GM19372 (cell line): ENCODE measurements around the gene FGF22.
"Not testable (repeated sequence)": the region's sequence is repeated elsewhere in the genome, so short reads cannot be mapped to it uniquely, and the experiment has no call there.

Source experiments
- ATAC-seq: cut with Tn5 transposase; IDR thresholded peaks from one replicate; pipeline ENCODE4 v1.9.1; 2021; ENCODE audit warnings: mild to moderate bottlenecking, low read depth, moderate library complexity; ENCODE audit not compliant: unreplicated experiment

Gene FGF22

DNA sequence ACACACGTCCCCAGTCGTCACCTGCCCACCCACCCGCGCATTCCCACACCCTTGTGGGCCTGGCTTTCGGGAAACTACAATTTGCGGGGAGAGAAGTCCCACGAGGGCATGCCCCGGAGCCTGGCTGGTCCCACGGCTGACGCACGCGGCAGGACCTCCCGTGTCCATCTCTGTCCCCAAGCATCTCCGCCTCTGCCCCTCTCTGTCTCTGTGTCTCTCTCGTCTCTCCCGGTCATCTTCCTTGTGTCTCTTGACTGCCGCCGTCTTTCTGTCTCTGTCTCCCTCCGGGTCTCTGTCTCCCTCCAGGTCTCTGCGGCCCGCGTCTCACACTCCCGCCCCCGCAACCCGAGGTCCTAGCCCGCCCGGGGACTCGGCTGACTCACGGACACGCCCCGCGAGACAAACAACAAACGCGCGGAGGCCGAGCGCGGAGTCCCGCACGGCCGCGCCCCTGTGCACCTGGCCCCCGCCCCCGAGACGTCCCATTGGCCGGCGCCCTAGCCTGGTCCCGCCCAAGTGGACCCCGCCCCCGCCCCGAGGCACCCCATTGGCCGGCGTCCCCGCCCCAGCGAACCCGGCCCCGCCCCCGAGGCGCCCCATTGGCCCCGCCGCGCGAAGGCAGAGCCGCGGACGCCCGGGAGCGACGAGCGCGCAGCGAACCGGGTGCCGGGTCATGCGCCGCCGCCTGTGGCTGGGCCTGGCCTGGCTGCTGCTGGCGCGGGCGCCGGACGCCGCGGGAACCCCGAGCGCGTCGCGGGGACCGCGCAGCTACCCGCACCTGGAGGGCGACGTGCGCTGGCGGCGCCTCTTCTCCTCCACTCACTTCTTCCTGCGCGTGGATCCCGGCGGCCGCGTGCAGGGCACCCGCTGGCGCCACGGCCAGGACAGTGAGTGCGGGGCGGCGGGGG is at the start of gene FGF22:
Gene FGF22, plus strand, starts transcription at position 627 of the 908 bp plus-strand sequence. Its CDS starts 47 bp downstream, at position 674.
- no peak for ATAC-seq

DNA sequence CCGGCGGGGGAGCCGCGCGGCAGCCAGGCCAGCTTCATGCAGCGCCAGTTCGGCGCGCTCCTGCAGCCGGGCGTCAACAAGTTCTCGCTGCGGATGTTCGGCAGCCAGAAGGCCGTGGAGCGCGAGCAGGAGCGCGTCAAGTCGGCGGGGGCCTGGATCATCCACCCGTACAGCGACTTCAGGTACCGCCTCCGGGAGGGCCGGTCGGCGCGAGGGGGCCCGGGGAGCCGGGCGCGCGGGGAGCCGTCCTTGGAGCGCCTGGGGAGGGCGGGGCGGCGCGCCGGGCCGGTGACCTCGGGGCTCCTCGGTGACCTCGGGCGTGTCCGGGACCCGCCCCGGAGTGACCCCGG is 49.3 kb upstream of the FGF22 start:
- no peak for ATAC-seq

DNA sequence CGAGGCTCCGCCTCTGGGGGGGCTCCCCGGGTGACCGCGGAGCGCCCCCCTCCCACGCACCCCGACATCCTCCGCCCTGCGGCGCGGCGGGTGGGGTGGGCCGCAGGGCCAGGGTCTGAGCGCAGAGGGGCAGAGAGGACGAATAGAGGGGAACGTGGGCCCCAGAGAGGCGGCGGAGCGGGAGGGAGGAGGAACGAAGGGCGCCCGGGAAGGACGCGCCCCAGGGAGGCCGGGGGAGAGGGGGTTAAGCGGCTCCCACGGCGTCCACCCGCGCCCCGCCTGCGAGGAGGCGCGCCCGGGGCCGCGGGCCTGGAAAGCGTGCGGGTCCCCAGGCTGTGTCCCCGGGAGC is 49.0 kb upstream of the FGF22 start:
- ATAC-seq = no peak

DNA sequence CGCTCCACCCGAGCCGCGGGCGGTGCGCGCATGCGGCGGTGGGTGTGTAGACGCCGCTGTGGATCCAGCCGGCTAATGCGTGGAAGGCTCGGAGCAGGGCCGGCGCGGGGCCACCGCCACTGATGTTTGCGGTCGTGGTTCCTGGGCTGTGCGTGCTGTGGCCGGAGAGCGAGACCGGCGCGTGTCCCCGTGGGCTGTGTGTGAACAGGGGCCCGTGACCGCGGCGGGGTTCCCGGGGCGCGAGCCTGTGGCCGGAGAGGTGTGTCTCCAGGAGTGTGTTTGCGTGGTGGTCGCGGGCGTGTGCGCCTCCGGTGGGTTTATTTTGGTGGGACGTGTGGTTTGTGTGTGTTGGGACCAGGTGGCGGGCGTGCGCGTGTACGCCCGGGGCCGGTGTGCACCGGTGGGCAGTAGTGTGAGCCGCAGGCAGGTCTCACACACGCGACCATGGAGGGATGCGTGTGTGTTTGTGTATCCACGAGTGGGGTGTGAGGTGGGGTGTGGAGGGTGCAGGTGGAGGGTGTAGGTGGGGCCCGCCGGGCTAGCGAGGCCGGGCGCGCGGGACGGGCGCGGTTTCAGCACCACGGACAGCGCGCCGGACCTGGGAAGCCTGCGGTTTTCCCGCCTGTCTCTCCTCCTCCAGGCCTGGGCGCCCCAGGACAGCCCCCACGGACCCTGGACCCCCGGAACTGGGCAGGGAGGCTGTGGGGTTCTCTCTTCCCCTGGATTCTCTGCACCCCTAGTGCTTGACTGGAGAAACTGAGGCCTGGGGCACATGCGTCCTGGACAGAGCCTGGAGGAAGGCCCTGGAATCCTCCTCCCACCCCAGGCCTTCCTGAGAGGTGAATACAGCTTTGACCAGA is 48.4 kb upstream of the FGF22 start:
- no peak for ATAC-seq

DNA sequence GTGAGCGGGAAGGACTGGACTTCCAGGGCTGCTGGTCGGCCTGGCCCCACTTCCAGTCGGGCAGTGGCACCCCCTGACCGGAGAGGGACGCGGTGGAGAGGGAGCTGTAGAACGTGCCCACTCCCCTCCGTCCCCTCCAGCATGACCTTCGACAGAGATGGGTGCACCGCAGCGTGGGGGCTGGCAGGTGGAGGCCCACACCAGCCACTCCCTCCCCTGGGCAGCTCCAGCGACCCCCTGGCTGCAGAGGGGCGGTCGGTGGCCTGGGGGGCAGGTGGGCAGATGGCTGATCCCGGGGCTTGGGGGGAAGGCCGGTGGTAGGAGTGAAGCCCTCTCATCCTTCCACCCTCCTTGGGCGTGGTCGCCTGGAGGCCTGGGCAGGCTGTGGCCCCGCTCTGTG is 47.6 kb upstream of the FGF22 start:
- ATAC-seq = no peak

DNA sequence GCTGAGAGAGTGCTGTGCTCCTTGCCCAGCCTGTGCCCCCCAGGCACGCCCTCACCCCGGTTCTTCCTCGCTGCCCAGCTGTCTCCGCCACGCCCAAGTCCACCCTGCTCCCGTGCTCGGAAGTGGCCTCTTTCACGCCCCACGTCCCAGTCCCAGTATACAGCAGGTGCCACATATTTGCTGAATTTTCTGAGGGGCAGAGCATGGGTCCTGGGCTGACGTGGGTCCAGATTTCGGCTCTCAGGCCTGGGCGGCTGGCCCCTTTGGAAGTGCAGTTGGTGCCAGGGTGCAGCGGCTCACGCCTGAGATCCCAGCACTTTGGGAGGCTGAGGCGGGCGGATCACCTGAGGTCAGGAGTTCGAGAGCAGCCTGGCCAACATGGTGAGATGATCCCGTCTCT is 46.6 kb upstream of the FGF22 start:
- no peak for ATAC-seq

DNA sequence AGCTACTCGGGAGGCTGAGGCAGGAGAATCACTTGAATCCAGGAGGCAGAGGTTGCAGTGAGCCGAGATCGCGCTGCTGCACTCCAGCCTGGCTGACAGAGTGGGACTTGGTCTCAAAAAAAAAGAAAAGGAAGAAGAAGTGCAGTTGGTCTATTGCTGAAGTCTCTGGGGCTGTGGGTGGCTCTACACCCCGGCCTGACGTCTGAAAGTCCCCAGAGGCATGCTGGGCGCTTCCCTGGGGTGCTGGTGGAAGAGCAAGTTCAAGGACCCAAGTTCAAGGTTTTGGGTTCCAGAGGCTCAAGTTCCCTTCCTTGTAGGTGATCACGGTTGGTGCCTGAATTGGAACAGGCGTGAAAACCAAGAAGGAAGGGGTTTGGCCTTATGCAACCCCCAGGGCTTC is 46.2 kb upstream of the FGF22 start:
- no peak for ATAC-seq

DNA sequence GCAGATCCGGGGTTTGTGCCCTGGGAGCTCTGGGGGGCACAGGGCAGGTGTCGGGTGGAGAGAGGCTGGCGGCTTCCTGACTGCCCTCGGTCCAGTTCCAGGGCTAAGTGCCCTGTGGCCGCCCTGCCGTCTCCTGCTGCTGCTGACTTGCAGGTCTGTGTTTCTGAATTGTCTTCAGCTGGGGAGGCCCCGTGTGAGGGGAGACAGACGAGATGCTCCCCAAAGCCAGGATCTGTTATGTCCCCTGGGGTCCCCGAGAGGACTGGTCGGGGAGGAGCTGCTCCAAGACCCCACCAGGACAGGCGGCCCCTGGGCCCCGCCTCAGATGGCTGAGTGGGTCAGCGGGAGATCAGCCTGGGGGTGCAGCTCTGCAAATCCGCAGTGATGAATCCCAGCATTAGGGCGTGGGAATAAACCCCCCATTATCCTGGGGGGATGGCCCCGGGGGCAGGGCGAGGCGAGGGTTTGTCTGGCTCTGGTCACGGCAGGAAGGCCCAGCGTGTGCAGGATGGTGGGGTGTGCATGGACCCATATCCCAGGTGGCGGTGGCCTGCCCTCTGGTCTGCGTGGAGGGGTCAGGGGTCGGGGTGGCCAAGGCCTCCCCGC is 45.3 kb upstream of the FGF22 start:
- ATAC-seq = no peak

DNA sequence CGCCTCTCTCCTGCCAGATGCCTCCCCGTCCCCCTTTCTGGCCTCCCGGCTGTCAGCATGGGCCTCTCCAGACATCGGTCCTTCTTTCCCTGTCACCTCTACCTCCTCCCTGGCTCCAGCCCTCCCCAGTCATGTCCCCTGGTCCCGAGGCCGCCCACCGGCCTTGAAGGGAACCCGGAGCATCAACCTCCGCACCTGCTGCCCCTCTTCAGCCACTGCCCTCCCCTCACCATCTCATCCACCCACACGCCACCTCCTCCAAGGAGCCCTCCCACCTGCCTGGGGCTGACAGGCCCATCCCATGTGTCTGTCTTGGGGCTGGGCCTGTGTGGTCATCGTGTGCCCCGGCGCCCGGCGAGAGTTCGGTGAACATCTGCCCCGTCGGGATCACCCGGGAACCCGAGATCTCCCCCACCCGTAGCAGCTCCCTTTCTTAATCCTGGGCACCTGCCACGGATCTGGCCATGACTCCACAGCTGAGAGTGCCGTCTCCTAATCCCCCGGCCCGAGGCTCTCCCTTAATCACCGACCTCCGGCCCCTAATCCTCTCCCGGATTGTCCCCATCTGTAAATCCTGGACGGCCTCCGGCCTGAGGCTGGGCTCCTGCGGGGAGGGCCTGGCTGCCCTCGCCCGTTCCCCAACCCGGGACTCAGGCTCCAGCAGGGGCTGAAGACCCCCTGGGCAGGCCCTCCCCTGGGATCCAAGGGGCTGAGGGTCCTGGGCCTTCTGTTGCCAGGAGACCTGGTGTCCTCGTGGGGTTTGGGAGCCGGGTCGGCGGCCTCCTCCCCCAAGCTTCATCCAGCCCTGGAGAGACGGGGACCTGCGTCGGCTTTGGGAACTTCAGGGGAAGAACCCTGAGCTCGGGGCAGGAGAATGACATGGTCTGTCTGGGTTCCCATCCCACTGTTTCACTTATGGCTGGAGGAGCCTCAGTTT is 44.1 kb upstream of the FGF22 start:
- no peak for ATAC-seq

DNA sequence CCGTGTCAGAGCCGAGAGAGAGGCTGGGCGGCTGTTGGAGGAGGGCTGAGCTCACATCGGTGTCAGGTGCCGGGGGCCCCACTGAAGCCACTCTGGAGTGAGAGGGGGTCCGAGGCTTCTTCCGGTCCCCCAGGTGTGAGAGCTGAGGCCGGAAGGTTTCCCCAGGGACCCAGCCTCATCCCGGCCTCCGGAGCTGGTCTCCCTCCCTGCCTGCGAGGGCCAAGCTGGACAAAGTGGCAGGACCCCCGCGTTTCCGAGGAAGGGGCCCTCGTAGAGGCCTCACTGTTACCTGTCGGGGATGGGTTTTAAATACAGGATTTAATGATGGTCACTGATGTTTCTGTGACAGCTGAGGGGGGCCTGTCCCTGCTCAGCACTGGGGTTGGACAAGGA is 43.4 kb upstream of the FGF22 start:
- ATAC-seq = no peak

DNA sequence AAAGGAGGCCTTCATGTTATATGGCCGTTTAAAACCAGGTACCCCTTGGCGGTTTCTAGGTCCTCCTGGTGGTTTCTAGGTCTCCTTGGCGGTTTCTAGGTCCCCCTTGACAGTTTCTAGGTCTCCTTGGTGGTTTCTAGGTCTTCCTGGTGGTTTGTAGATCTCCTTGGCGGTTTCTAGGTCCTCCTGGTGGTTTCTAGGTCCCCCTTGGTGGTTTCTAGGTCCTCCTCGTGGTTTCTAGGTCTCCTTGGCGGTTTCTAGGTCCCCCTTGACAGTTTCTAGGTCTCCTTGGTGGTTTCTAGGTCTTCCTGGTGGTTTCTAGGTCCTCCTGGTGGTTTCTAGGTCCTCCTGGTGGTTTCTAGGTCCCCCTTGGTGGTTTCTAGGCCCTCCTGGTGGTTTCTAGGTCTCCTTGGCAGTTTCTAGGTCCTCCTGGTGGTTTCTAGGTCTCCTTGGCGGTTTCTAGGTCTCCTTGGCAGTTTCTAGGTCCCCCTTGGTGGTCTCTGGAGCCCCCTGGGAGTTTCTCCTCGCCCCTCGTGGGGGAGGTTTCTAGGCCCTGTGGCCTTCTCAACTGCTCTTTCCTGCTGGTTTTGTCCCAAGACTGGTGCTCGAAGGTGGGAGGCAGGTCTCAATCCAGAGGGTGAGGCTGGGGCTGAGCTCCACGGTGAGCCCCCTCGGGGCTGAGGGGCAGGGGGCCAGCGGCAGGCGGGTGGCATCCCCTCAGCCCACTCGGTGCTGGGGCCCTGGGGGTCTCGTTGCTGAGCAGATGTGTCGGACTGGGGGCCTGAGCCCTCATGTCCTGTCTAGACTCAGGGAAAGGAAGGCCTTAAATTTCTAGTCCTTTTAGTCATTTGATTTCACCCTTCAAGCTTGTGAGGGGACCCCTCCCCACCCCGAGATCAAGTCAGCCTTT is 42.0 kb upstream of the FGF22 start:
- no peak for ATAC-seq

DNA sequence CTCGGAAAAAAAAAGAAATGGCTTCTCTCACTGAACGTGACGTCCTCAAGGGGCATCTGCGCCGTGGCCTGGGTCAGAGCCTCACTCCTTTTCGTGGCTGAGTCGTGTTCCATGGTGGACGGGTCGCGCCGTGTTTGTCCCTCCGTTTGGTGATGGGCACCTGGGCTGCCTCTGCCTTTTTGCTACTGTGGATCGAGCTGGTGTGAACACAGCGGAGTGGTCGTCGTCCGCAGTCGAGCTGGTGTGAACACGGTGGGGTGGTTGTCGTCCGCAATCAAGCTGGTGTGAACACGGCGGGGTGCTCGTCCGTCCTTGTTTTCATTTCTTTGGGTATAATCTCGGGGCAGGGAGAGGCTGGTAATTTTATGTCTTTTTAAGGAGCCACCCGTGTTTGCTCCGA is 38.4 kb upstream of the FGF22 start:
- no peak for ATAC-seq

DNA sequence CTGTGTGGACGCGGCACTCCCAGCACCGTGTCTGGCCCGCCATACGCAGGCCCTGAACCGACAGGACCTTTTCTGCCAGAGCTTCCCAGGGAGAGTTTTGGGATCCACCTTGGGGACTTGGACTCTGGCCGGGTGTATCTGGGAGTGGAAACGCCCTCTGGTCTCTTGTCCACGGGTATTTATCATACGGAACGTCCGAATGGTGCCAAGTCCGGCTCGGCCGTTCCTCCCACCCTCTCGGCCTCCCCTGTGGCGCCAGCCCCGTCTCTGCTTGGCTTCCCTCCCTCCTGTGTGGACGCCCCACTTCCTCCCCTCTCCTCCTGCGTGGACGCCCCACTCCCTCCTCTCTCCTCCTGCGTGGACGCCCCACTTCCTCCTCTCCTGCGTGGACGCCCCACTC is 37.9 kb upstream of the FGF22 start:
- no peak for ATAC-seq

DNA sequence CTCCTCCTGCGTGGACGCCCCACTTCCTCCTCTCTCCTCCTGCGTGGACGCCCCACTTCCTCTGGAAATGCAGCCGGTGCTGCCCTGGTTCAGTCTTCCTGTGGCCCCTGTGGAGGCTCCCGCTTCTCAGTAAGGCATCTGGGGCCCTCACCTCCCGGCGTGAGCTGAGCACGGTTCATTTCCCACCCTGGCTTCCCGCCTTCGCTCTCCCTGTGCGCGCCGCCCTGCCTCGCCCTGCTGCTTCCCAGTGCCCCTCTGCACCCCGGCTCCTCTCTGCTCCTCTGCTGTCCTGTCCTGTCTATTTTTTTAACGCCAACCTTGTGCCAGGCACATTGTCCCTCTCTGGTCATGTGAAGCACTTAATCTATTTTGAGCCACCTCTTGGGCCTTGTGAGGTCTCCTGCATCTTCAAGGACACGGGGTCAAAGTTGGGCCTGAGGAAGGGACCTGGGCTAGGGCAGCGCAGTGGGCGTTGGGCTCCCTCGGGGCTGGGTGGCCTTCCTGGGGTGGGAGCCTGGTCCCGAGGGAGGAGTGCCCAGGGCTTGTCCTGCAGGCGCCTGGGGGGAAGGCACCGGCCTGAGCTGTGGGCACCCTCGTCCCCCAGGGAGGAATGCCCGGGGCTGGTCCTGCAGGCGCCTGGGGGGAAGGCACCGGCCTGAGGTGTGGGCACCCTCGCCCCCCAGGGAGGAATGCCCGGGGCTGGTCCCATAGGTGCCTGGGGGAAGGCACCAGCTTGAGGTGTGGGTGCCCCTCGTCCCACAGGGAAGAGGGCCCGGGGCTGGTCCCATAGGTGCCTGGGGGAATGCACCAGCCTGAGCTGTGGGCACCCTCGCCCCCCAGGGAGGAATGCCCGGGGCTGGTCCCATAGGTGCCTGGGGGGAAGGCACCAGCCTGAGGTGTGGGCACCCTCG is 37.0 kb upstream of the FGF22 start:
- no peak for ATAC-seq

DNA sequence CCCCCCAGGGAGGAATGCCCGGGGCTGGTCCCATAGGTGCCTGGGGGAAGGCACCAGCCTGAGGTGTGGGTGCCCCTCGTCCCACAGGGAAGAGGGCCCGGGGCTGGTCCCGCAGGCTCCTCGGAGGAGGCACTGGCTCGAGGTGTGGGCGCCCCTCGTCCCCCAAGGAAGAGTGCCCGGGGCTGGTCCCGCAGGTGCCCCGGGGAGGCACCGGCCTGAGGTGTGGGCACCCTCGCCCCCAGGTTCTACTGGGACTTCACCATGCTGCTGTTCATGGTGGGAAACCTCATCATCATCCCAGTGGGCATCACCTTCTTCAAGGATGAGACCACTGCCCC is 36.4 kb upstream of the FGF22 start:
- not testable (repeated sequence) for ATAC-seq

DNA sequence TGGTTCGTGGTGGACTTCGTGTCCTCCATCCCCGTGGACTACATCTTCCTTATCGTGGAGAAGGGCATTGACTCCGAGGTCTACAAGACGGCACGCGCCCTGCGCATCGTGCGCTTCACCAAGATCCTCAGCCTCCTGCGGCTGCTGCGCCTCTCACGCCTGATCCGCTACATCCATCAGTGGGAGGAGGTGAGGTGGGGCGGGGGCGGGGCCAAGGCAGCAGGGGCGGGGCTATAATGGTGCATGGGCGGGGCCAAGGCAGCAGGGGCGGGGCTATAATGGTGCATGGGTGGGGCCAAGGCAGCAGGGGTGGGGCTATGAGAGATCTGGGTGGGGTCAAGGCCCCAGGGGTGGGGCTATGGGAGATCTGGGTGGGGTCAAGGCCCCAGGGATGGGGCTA is 35.9 kb upstream of the FGF22 start:
- ATAC-seq = not testable (repeated sequence)

DNA sequence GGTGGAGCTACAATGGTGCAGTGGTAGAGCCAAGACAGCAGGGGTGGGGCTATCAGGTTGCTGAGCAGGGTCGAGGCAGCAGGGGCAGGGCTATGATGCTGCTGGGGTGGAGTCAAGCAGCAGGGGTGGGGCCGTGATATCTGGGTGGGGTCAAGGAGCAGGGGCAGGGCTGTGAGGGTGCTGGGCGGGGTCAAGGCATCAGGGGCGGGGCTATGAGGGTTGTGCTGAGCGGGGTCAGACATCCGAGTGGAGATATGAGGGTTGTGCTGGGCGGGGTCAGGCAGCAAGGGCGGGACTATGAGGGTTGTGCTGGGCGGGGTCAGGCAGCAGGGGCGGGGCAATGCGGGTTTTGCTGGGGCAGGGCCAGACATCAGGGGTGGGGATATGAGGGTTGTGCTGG is 35.3 kb upstream of the FGF22 start:
- ATAC-seq = no peak
